GM19025 (cell line): ENCODE measurements around the gene SNUPN.

ENCODE experiments used
- ATAC-seq: cut with Tn5 transposase; IDR thresholded peaks from one replicate; pipeline ENCODE4 v1.9.1; 2021; ENCODE audit warnings: mild to moderate bottlenecking, low read depth, moderate library complexity; ENCODE audit not compliant: unreplicated experiment

The SNUPN gene

DNA sequence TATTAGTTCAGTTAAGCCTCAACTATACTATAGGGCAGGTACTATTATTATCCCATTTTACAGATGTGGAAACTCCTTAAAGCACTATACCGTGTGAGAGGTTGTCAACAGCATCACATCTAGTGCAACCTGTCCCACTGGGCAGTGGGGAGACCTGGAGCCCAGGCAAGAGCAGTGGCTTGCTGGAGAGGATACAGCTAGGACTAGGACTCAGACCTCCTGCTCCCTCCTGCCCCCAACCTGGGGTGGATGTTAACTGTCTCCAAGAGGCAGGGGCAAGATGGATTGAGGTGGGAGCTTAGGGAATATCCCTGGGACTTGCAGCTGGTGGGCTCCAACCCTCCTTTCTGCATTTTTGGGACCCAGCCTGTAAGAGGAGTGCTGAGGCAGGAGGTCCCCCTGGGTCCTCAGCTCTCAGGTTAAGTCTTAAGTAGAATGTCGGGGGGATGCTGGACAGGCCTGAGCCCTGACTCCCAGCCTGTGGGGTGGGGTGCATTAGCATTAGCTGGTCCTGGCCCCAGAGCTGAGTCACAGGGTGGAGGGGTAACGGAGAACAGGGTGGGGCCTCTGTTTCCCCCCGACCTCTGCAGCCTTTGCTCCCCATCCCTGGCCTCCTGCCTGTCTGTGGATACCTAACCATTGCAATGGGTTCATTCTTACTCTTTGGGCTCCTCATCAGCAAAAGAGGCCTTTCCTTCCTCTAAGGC, 28.8 kb upstream of the SNUPN start:
- ATAC-seq = no peak

DNA sequence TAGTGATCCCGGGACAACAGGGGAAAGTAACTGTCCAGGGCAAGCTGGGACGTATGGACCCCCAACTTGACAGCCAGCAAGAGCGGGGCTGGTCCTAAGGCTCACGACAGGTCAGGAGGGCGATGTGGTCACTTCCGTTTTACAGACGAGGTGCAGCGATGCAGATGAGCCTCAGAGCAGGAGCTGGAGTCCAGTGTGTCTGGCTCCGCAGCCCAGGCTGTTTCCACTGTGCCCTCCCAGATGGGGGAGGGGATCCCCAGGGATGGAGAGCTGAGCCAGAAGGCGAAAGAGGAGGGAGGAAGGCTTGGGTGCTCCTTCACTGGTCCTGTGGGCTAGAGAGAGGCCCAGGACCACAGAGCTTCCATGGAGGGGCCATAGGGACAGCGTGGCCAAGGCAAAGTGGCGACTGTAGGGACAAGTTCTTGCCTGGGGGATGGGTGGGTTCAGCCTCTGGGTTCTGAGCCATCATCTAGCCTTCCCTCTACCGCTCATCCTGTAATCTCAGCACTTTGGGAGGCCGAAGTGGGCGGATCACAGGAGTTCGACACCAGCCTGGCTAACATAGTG, 27.9 kb upstream of the SNUPN start:
- no peak for ATAC-seq

DNA sequence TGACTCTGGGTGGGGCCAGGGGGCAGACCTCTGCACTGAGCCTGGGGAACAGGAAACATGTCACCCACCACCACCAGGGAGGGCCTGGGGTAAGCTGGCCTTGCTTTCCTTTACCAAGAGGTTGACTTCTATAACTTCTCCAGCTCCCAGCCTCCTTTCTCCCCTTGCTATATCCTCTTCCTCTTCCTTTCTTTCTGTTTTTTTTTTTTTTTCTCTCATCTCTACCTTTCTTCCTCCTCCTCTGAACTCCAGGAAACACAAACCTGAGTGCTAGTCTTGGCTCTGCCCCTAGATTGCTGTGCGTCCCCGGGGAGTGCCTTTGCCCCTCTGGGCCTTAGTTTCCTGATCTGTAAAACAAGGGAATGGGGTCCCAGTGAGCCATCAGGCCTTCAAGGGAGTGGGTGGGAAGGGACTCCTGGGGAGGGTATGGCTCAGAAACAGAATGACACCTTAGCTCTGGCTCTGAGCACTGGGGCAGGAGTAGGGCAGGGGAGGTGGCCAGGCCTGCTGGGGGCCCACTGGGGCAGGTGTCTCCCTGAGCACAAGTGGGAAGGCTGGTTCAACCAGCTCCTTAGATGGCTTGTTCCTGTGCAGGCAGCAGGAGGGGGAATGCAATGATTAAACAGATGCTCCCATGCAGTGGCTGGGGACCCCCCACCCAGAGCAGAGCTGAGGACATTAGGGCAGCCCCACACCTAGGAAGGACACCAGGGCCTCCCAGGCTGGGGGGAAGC, 26.5 kb upstream of the SNUPN start:
- ATAC-seq = no peak

GRCh38 chr15:75650908-75651809, 25.6 kb upstream of the SNUPN start:
- ATAC-seq = no peak

DNA sequence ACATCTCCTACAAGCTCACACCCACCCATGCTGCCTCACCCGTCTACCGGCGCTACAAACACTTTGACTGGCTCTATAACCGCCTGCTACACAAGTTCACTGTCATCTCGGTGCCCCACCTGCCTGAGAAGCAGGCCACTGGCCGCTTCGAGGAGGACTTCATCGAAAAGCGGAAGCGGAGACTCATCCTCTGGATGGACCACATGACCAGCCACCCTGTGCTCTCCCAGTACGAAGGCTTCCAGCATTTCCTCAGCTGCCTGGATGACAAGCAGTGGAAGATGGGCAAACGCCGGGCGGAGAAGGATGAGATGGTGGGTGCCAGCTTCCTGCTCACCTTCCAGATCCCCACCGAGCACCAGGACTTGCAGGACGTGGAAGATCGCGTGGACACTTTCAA, 24.3 kb upstream of the SNUPN start:
- no peak for ATAC-seq

DNA sequence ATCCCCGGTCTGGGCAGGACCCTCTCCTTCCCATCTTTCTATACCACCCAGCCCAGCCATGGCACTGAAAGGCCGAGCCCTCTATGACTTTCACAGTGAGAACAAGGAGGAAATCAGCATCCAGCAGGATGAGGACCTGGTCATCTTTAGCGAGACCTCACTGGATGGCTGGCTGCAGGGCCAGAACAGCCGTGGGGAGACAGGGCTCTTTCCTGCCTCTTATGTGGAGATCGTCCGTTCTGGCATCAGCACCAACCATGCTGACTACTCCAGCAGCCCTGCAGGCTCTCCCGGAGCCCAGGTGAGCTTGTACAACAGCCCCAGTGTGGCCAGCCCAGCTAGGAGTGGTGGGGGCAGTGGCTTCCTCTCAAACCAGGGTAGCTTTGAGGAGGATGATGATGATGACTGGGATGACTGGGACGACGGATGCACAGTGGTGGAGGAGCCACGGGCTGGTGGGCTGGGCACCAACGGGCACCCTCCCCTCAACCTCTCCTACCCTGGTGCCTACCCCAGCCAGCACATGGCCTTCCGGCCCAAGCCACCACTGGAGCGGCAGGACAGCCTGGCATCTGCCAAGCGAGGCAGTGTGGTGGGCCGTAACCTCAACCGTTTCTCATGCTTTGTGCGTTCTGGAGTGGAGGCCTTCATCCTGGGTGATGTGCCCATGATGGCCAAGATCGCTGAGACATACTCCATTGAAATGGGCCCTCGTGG, 23.7 kb upstream of the SNUPN start:
- ATAC-seq = no peak

DNA sequence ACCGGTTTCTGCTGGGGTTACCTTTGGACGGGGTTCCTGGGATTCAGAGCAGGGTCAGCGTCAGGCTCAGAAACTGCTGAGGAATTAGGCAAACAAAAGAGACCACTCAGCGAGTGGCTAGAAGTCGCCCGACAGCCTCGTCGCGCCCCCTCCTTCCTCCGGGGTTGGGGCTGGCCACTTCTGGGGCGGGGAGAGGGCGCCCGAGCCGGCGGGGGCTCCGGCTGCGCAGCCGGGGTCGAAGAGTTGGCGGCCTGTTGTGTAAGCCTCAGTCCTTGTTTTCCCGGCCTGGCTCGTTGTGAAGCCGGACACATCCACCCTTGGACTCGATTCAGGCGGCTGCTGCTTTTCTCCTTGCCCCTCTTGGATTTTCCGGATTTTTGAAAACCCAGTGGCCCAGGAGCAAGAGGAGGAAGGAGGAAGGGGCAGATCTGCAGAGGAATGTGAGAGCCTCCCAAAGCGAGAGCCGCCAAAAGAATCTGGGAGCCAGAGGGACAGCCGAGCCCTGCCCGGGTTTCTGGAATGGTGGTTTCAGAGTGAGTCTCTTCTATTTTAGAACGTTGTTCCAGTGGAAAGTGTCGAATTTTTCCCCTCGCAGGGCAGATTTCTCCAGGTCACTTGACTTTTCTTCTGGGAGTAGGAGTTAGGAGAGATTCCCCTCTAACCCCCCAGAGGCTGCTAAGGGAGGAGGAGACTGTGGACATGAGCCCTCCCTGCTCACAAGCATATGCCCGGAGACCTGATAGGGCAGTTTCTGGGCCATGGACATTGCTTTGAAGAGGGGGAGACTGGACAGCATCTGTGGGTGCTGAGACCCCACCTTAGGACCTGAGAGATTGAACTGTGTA, 22.9 kb upstream of the SNUPN start:
- ATAC-seq = no peak

- no peak for ATAC-seq
Measured at GRCh38 chr15:75647370-75648155, 22.0 kb upstream of the SNUPN start, which contains the start of gene SNX33. SNX33 (plus strand) TSS chr15:75647912; CDS start chr15:75649103, 1,191 bp downstream.

DNA sequence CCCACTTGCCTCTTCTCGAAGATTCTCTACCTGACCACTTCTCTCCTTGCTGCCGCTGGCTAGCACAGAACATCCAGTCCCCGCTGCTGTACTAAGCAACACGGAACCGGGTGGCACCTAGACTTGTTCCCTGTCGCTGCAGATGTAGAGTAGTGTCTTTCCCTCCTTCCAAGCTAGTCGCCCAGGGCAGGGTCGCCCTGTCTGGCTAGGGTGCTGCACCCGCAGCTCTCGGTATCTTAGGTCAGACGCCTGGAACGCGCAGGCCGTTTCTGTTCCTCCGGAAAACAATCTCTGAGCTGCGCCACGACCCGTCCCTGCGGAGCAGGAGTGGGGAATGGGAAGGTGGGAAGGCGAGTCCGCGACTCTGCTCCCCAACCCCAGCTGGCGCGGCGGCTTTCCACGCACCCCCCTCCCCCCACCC, 21.4 kb upstream of the SNUPN start:
- ATAC-seq = no peak

DNA sequence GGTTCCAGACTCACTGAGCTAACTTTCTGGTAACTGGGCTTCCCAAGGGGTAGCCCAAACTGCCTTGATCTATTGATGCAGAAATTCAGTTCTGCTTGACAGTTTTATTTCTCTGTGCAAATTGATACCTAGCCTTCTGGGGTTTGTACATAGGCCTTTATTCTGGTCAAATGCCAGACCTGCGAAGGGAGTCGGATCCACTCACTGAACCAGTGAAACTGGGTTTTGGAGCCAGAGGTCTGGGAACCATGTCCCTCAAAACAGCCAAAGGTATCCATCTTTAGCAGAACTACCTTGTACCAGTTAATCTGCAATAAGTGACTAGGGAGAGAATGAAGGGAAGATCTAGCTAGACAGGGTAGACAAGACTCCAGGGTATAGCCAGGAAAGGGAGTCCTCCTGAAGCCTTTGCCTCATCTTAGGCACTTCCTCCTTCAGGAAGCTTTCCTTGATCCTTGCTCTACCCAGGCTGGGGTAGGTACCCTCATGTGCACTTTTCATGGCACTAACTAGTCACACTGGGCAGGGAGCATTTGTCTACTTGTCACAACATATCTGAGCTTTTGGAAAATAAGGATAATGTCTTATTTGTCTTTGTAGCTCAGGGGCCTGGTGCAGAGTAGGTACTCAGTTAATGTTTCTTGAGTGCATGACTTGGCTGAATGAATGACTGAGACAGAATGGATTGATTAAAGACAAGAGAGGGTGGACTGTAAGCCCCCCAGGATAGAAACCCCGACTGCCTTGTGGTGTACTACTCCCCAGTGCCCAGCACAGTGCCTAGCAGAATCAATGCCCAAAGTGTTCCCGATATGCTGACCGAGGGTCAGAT, 20.8 kb upstream of the SNUPN start:
- ATAC-seq = no peak

- no peak for ATAC-seq
Measured at GRCh38 chr15:75644376-75644775, 18.9 kb upstream of the SNUPN start.

GRCh38 chr15:75641603-75642002, 16.1 kb upstream of the SNUPN start:
- no peak for ATAC-seq

DNA sequence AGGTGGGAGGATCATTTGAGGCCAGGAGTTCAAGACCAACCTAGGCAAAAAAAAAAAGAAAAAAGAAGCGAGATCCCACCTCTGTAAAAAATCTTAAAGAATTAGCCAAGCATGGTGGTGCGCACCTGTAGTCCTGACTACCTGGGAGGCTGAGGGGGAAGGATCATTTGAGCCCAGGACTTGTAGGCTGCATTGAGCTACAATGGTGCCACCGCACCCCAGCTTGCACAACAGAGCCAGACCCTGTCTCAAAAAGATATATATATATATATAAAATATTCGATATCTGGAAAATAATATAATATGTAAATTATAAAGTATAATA, 15.6 kb upstream of the SNUPN start:
- ATAC-seq = no peak

DNA sequence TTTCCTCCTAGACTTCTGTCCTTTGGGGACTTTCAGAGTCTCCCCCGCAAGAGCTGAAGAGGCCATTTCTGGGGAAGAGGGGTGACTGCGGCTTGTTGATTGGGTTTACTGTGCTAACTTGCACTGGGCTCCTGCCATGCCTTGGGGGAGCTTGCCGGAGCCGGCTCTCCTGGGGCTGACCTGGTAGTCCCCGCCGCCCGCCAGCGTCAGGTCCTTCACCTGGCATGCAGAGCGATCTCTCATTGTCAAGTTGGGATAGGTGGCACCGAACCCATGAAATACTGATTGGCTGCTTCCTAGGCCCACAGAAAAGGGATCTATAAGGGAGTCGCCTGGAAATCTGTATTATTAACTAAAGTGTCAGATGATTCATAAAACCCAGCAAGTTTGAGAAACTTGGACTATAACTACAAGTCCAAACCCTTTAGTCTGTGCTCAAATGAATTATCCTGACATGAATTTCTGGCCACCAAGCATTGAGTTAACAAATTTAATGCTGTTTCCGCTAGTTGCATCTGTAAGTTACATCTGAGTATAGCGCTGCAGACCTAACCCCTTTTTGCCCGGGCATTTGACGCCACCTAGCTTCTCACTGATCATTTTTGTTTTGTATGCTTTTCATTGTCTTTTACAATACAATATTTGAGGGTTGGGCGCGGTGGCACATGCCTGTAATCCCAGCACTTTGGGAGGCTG, 15.1 kb upstream of the SNUPN start:
- ATAC-seq = peak; percentile 11

- peak; percentile 91 for ATAC-seq
Measured at GRCh38 chr15:75639709-75640482, 14.4 kb upstream of the SNUPN start, which contains the start of gene IMP3. IMP3 (minus strand) TSS chr15:75640224; CDS start chr15:75640168, 56 bp downstream.

DNA sequence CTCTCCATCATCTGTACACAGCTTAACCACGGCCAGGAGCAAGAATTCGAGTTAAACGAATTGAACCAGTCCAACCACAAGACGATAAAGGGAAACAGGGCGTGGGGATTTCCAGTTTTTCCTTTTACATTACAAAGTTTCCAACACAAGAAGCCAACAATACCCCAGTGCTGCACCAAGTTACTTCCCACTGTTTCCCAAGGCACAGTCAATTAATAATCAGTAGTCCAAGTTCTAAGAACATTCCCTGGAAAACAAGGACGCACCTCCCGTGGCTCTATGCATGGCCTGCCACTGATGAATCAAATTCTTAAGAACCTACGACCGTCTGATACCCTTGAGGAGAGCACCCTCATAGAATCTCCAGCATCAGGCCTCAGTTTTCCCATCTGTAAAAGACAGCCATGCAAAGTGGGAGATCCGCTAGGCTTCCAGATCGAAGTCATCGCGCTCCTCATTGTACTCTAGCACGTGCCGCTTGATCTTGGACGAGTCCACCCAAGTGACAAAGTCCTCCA, 13.7 kb upstream of the SNUPN start:
- no peak for ATAC-seq
